ENCODE results near the gene BMERB1. TPM values are rescaled to one million over a fixed set of nuclear protein-coding genes. Genes with fewer than 3 reads are reported as not detected.

Gene BMERB1
- total and polyA plus RNA-seq, 3 experiments from 2014 or later: 4.8 to 13.6 (median 13.1) TPM

GRCh38 chr16:15509051-15509592 is 74.7 kb downstream of the BMERB1 start:
- peaks cover 12 to 18% (median 17%) of the 10 kb centered on the region in 3 donors for H3K4me1 Mint-ChIP-seq
- peak overlapping the region in 6 of 8 donors; percentile 16 to 88 (median 76) for H3K27ac Mint-ChIP-seq
- H3K4me3 Mint-ChIP-seq: peak overlapping the region in 3 of 7 donors; percentile 43 to 56 (median 55)
- peak in 3 of 5 donors; percentile 6 to 50 (median 11) for DNase-seq
- ChIA-PET CTCF (no interaction called here), POLR2A (no interaction called here)
- Histone ChIP-seq H3K36me3 (ENCODE audit: insufficient read depth, low read length) (no peaks in the 10 kb centered on the region), H3K4me3 (ENCODE audit: low read length) (no peak overlapping the region), H3K4me1 (ENCODE audit: insufficient read depth, low read length) (no peaks in the 10 kb centered on the region), H3K27ac (ENCODE audit: low read depth, low read length) (no peak overlapping the region), H3K9me3 (ENCODE audit: low read length) (no peaks in the 10 kb centered on the region), H3K27me3 (ENCODE audit: insufficient read depth, low read length, poor library complexity, severe bottlenecking) (no peaks in the 10 kb centered on the region)
- peaks cover 0 to 2% (median 0%) of the 10 kb centered on the region in 5 donors for H3K9me3 Mint-ChIP-seq
- no peaks in the 10 kb centered on the region for H3K36me3 Mint-ChIP-seq
- peaks cover 3 to 26% of the 10 kb centered on the region in 2 donors for H3K27me3 Mint-ChIP-seq

- peak in 3 of 5 donors; percentile 1 to 22 (median 6) for DNase-seq
- no peaks in the 10 kb centered on the region for H3K27me3 ChIP-seq (ENCODE audit: insufficient read depth, low read length, poor library complexity, severe bottlenecking)
- Mint-ChIP-seq H3K9me3 (peaks cover 0 to 2% (median 0%) of the 10 kb centered on the region in 5 donors), H3K36me3 (no peaks in the 10 kb centered on the region), H3K27ac (peak overlapping the region in 4 of 8 donors; percentile 14 to 88 (median 84)), H3K27me3 (peaks cover 3 to 25% of the 10 kb centered on the region in 2 donors), H3K4me3 (peak overlapping the region in 4 of 7 donors; percentile 34 to 56 (median 54)), H3K4me1 (peaks cover 12 to 18% (median 17%) of the 10 kb centered on the region in 3 donors)
- H3K4me1 ChIP-seq (ENCODE audit: insufficient read depth, low read length): no peaks in the 10 kb centered on the region
- no peaks in the 10 kb centered on the region for H3K9me3 ChIP-seq (ENCODE audit: low read length)
- H3K27ac ChIP-seq (ENCODE audit: low read depth, low read length): no peak overlapping the region
- H3K36me3 ChIP-seq (ENCODE audit: insufficient read depth, low read length): no peaks in the 10 kb centered on the region
- no peak overlapping the region for H3K4me3 ChIP-seq (ENCODE audit: low read length)
- POLR2A ChIA-PET: no interaction called here
- CTCF ChIA-PET: no interaction called here
These were observed 75.5 kb downstream of the BMERB1 start for GRCh38 chr16:15509593-15510535.

- Histone ChIP-seq H3K9me3 (ENCODE audit: low read length) (no peaks in the 10 kb centered on the region), H3K36me3 (ENCODE audit: insufficient read depth, low read length) (no peaks in the 10 kb centered on the region), H3K4me3 (ENCODE audit: low read length) (no peak overlapping the region), H3K27ac (ENCODE audit: low read depth, low read length) (no peak overlapping the region), H3K4me1 (ENCODE audit: insufficient read depth, low read length) (no peaks in the 10 kb centered on the region), H3K27me3 (ENCODE audit: insufficient read depth, low read length, poor library complexity, severe bottlenecking) (no peaks in the 10 kb centered on the region)
- Mint-ChIP-seq H3K4me1 (peaks cover 12 to 18% (median 17%) of the 10 kb centered on the region in 3 donors), H3K4me3 (no peak overlapping the region), H3K27me3 (peaks cover 3 to 22% of the 10 kb centered on the region in 2 donors), H3K36me3 (no peaks in the 10 kb centered on the region), H3K27ac (peak overlapping the region in 2 of 8 donors; percentile 17 to 44), H3K9me3 (peaks cover 0 to 2% (median 0%) of the 10 kb centered on the region in 5 donors)
- POLR2A ChIA-PET: no interaction called here
- DNase-seq: no peak
- CTCF ChIA-PET: no interaction called here
These were observed 76.6 kb downstream of the BMERB1 start for GRCh38 chr16:15510992-15511391.

- Histone ChIP-seq H3K4me1 (ENCODE audit: insufficient read depth, low read length) (no peaks in the 10 kb centered on the region), H3K36me3 (ENCODE audit: insufficient read depth, low read length) (no peaks in the 10 kb centered on the region), H3K27me3 (ENCODE audit: insufficient read depth, low read length, poor library complexity, severe bottlenecking) (no peaks in the 10 kb centered on the region), H3K9me3 (ENCODE audit: low read length) (no peaks in the 10 kb centered on the region), H3K27ac (ENCODE audit: low read depth, low read length) (no peak overlapping the region), H3K4me3 (ENCODE audit: low read length) (no peak overlapping the region)
- H3K36me3 Mint-ChIP-seq: no peaks in the 10 kb centered on the region
- ChIA-PET CTCF (no interaction called here), POLR2A (no interaction called here)
- DNase-seq: no peak
- peak overlapping the region in 2 of 8 donors; percentile 19 to 40 for H3K27ac Mint-ChIP-seq
- H3K9me3 Mint-ChIP-seq: peaks cover 0 to 2% (median 0%) of the 10 kb centered on the region in 5 donors
- H3K4me3 Mint-ChIP-seq: no peak overlapping the region
- peaks cover 3 to 17% of the 10 kb centered on the region in 2 donors for H3K27me3 Mint-ChIP-seq
- H3K4me1 Mint-ChIP-seq: peaks cover 12 to 18% (median 17%) of the 10 kb centered on the region in 3 donors
These were observed 77.5 kb downstream of the BMERB1 start for GRCh38 chr16:15511759-15512487.

- Mint-ChIP-seq H3K4me3 (no peak overlapping the region), H3K36me3 (no peaks in the 10 kb centered on the region), H3K4me1 (peaks cover 12 to 17% (median 17%) of the 10 kb centered on the region in 3 donors), H3K27me3 (peaks cover 3 to 13% of the 10 kb centered on the region in 2 donors), H3K9me3 (no peaks in the 10 kb centered on the region), H3K27ac (no peak overlapping the region)
- CTCF ChIA-PET: no interaction called here
- Histone ChIP-seq H3K27ac (ENCODE audit: low read depth, low read length) (no peak overlapping the region), H3K36me3 (ENCODE audit: insufficient read depth, low read length) (no peaks in the 10 kb centered on the region), H3K27me3 (ENCODE audit: insufficient read depth, low read length, poor library complexity, severe bottlenecking) (no peaks in the 10 kb centered on the region), H3K4me3 (ENCODE audit: low read length) (no peak overlapping the region), H3K9me3 (ENCODE audit: low read length) (no peaks in the 10 kb centered on the region), H3K4me1 (ENCODE audit: insufficient read depth, low read length) (no peaks in the 10 kb centered on the region)
- no peak for DNase-seq
- POLR2A ChIA-PET: no interaction called here
These were observed 78.8 kb downstream of the BMERB1 start for GRCh38 chr16:15513156-15513555.

GRCh38 chr16:15515992-15516391 is 81.6 kb downstream of the BMERB1 start:
- Mint-ChIP-seq H3K4me3 (no peak overlapping the region), H3K27ac (no peak overlapping the region), H3K36me3 (no peaks in the 10 kb centered on the region), H3K4me1 (peaks cover 0 to 2% (median 0%) of the 10 kb centered on the region in 3 donors), H3K27me3 (peaks cover 2 to 5% of the 10 kb centered on the region in 2 donors), H3K9me3 (no peaks in the 10 kb centered on the region)
- Histone ChIP-seq H3K4me1 (ENCODE audit: insufficient read depth, low read length) (no peaks in the 10 kb centered on the region), H3K27ac (ENCODE audit: low read depth, low read length) (no peak overlapping the region), H3K36me3 (ENCODE audit: insufficient read depth, low read length) (no peaks in the 10 kb centered on the region), H3K9me3 (ENCODE audit: low read length) (no peaks in the 10 kb centered on the region), H3K4me3 (ENCODE audit: low read length) (no peak overlapping the region), H3K27me3 (ENCODE audit: insufficient read depth, low read length, poor library complexity, severe bottlenecking) (no peaks in the 10 kb centered on the region)
- ChIA-PET POLR2A (interaction anchor here (0.8 kb wide), 1 partner anchor 9 kb away, joined by 5 read pairs; no protein-coding TSS in a partner anchor), CTCF (no interaction called here)
- no peak for DNase-seq

GRCh38 chr16:15516609-15517008 is 82.2 kb downstream of the BMERB1 start:
- H3K4me3 ChIP-seq (ENCODE audit: low read length): no peak overlapping the region
- POLR2A ChIA-PET: interaction anchor here (0.8 kb wide), 1 partner anchor 9 kb away, joined by 5 read pairs; no protein-coding TSS in a partner anchor
- Mint-ChIP-seq H3K27me3 (peaks cover 0 to 1% of the 10 kb centered on the region in 2 donors), H3K4me1 (peaks cover 0 to 4% (median 0%) of the 10 kb centered on the region in 3 donors), H3K27ac (no peak overlapping the region), H3K9me3 (no peaks in the 10 kb centered on the region), H3K4me3 (no peak overlapping the region), H3K36me3 (no peaks in the 10 kb centered on the region)
- H3K4me1 ChIP-seq (ENCODE audit: insufficient read depth, low read length): no peaks in the 10 kb centered on the region
- CTCF ChIA-PET: no interaction called here
- H3K36me3 ChIP-seq (ENCODE audit: insufficient read depth, low read length): no peaks in the 10 kb centered on the region
- no peak for DNase-seq
- H3K27me3 ChIP-seq (ENCODE audit: insufficient read depth, low read length, poor library complexity, severe bottlenecking): no peaks in the 10 kb centered on the region
- no peak overlapping the region for H3K27ac ChIP-seq (ENCODE audit: low read depth, low read length)
- H3K9me3 ChIP-seq (ENCODE audit: low read length): no peaks in the 10 kb centered on the region
